CD8-positive, alpha-beta memory T cell (primary cell): ENCODE data around the gene DPP6. TPM values are rescaled to one million over a fixed set of nuclear protein-coding genes. Genes with fewer than 3 reads are reported as not detected.
A peak's percentile ranks its signal among the peaks of the same experiment; 100 is the strongest.

Experiments used
- CTCF ChIA-PET: fragments of 350-600 bp; sonication (Branson Sonifier 250); formaldehyde crosslinking; loops from one replicate; lab custom pipeline; 2021; ENCODE audit warnings: antibody characterized with exemption; lab: Charles Lee
- POLR2A ChIA-PET: fragments of 350-600 bp; sonication (Branson Sonifier 250); formaldehyde crosslinking; loops from one replicate; lab custom pipeline; 2021; ENCODE audit warnings: antibody characterized with exemption; lab: Charles Lee
- DNase-seq, 5 donors: peaks; one replicate each; pipeline versions ENCODE4 v3.0.0 to v3.0.0-alpha.2; 2020 to 2022; ENCODE audit warnings: mixed read lengths in 1 of 5
- H3K27ac ChIP-seq: one replicate; pipeline ENCODE4 v1.7.0; 2013; ENCODE audit warnings: low read depth, mild to moderate bottlenecking, low read length, moderate library complexity
- H3K27me3 ChIP-seq: 2 replicates; pipeline ENCODE4 v1.7.0; 2013; ENCODE audit warnings: low read length, mild to moderate bottlenecking; ENCODE audit not compliant: insufficient read depth, poor library complexity, severe bottlenecking
- H3K36me3 ChIP-seq: 2 replicates; pipeline ENCODE4 v1.7.0; 2013; ENCODE audit warnings: mild to moderate bottlenecking, low read length, moderate library complexity; ENCODE audit not compliant: insufficient read depth
- H3K4me1 ChIP-seq: 2 replicates; pipeline ENCODE4 v1.7.0; 2013; ENCODE audit warnings: mild to moderate bottlenecking, low read length, moderate library complexity; ENCODE audit not compliant: insufficient read depth
- H3K4me3 ChIP-seq: 2 replicates; pipeline ENCODE4 v1.7.0; 2013; ENCODE audit warnings: mild to moderate bottlenecking, low read length
- H3K9me3 ChIP-seq: 2 replicates; pipeline ENCODE4 v1.7.0; 2013; ENCODE audit warnings: mild to moderate bottlenecking, low read length
- H3K27ac Mint-ChIP-seq, 8 donors: one replicate each; pipeline ENCODE4 v1.8.0; 2020 to 2021; ENCODE audit warnings: mixed read lengths in 8 of 8, mild to moderate bottlenecking in 6 of 8, inconsistent platforms in 3 of 8, moderate library complexity in 3 of 8
- H3K27me3 Mint-ChIP-seq, 2 donors: one replicate each; pipeline ENCODE4 v1.8.0; 2020 to 2021; ENCODE audit warnings: mixed read lengths in 2 of 2, mild to moderate bottlenecking in 1 of 2, moderate library complexity in 1 of 2
- H3K36me3 Mint-ChIP-seq, 3 donors: one replicate each; pipeline ENCODE4 v1.8.0; 2020 to 2021; ENCODE audit warnings: mixed read lengths in 3 of 3, inconsistent platforms in 1 of 3, mild to moderate bottlenecking in 1 of 3
- H3K4me1 Mint-ChIP-seq, 3 donors: one replicate each; pipeline ENCODE4 v1.8.0; 2020 to 2021; ENCODE audit warnings: mixed read lengths in 3 of 3, inconsistent platforms in 1 of 3, mild to moderate bottlenecking in 1 of 3
- H3K4me3 Mint-ChIP-seq, 7 donors: one replicate each; pipeline ENCODE4 v1.8.0; 2020 to 2021; ENCODE audit warnings: mixed read lengths in 7 of 7, mild to moderate bottlenecking in 6 of 7, moderate library complexity in 4 of 7, inconsistent platforms in 2 of 7
- H3K9me3 Mint-ChIP-seq, 5 donors: one replicate each; pipeline ENCODE4 v1.8.0; 2020 to 2022; ENCODE audit warnings: mixed read lengths in 5 of 5, mild to moderate bottlenecking in 3 of 5, moderate library complexity in 2 of 5, inconsistent platforms in 1 of 5
- polyA plus RNA-seq: library from polyadenylated mRNA; unstranded; fragments of 300-500 nt; fragmentation: Illumina TruSeq; gene quantifications from one replicate; pipeline ENCODE4 v1.2.3, GENCODE V29; 2021
- total RNA-seq, 2 experiments: library from RNA; stranded (reverse); gene quantifications; one replicate each; pipeline ENCODE4 v1.2.3, GENCODE V29; 2021

DPP6 gene
- total and polyA plus RNA-seq, 3 experiments from 2014 or later: not detected

DNA sequence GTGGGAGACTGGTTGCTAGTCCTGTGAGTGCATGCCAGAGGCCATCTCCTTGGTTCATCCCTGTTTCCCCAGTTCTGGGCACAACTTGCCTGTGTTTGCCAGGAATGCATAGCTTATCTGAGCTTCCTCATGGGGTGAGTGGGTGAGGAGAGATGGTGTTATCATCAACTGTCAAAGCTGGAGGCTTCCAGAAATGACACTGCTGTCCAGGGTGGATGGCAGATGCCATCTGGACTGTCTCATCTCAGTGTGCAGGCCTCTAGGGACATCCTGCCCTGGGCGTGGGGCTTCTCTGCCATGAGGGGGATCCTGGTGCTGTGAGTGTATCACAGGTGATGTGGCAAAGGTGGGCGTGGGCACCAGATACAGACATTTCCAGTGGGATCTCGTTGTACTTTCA, 328.6 kb downstream of the DPP6 start:
- H3K36me3 ChIP-seq: no peaks in the 10 kb centered on the region
- Mint-ChIP-seq H3K27me3 (no peaks in the 10 kb centered on the region), H3K4me1 (no peaks in the 10 kb centered on the region), H3K27ac (no peak overlapping the region), H3K4me3 (no peak overlapping the region), H3K9me3 (peaks cover 2 to 17% (median 7%) of the 10 kb centered on the region in 5 donors), H3K36me3 (no peaks in the 10 kb centered on the region)
- no peaks in the 10 kb centered on the region for H3K9me3 ChIP-seq
- no peak for DNase-seq
- CTCF ChIA-PET: no interaction called here
- no peaks in the 10 kb centered on the region for H3K27me3 ChIP-seq
- H3K4me3 ChIP-seq: no peak overlapping the region
- no peak overlapping the region for H3K27ac ChIP-seq
- H3K4me1 ChIP-seq: no peaks in the 10 kb centered on the region
- POLR2A ChIA-PET: no interaction called here

DNA sequence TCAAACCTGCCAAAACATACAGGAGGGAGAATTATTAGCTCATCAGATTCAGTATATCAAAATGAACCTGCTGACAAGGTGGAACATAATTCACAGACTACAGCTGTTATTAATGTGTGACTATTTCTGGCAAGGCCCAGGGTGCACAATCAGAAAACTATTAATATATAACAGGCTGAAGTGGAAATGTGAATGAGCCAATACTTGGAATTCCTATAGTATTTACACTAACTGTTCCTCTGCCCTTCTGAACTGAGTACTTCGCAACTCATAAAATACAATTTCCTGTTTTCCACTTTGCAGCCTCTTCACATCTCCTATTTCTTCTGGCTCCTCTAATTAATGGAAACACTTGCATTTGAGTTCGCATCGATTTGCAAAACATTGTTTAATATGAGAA, 330.8 kb downstream of the DPP6 start:
- no peaks in the 10 kb centered on the region for H3K36me3 ChIP-seq
- Mint-ChIP-seq H3K27ac (no peak overlapping the region), H3K4me3 (no peak overlapping the region), H3K27me3 (no peaks in the 10 kb centered on the region), H3K9me3 (peaks cover 3 to 14% (median 7%) of the 10 kb centered on the region in 5 donors), H3K36me3 (no peaks in the 10 kb centered on the region), H3K4me1 (no peaks in the 10 kb centered on the region)
- H3K27me3 ChIP-seq: no peaks in the 10 kb centered on the region
- no peak overlapping the region for H3K4me3 ChIP-seq
- POLR2A ChIA-PET: no interaction called here
- DNase-seq: no peak
- CTCF ChIA-PET: no interaction called here
- H3K9me3 ChIP-seq: no peaks in the 10 kb centered on the region
- no peak overlapping the region for H3K27ac ChIP-seq
- no peaks in the 10 kb centered on the region for H3K4me1 ChIP-seq

DNA sequence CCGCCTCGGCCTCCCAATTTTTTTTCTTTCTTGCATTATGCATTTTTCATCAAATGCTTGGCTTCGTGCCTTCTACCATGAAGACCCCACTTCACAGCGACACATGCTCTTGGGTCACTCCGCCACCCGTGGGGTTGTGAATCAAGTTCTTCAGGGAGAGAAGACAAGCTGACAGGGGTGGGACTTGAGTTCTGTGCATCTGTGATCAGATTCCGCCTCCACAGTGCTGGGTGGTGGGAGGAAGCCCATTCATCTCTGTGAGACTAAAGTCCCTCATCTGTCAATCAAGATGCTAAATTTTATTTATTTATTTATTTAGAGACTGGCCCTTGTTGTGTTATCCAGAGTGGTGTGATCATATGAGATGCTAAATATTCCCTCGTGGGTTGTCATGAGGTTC, 333.0 kb downstream of the DPP6 start:
- peaks cover 3 to 18% (median 11%) of the 10 kb centered on the region in 5 donors for H3K9me3 Mint-ChIP-seq
- no peaks in the 10 kb centered on the region for H3K9me3 ChIP-seq
- H3K27me3 ChIP-seq: no peaks in the 10 kb centered on the region
- ChIA-PET CTCF (no interaction called here), POLR2A (no interaction called here)
- H3K36me3 ChIP-seq: no peaks in the 10 kb centered on the region
- H3K27me3 Mint-ChIP-seq: no peaks in the 10 kb centered on the region
- H3K36me3 Mint-ChIP-seq: no peaks in the 10 kb centered on the region
- H3K4me3 Mint-ChIP-seq: no peak overlapping the region
- DNase-seq: no peak
- no peak overlapping the region for H3K4me3 ChIP-seq
- H3K4me1 Mint-ChIP-seq: no peaks in the 10 kb centered on the region
- H3K4me1 ChIP-seq: no peaks in the 10 kb centered on the region
- H3K27ac Mint-ChIP-seq: no peak overlapping the region
- no peak overlapping the region for H3K27ac ChIP-seq

DNA sequence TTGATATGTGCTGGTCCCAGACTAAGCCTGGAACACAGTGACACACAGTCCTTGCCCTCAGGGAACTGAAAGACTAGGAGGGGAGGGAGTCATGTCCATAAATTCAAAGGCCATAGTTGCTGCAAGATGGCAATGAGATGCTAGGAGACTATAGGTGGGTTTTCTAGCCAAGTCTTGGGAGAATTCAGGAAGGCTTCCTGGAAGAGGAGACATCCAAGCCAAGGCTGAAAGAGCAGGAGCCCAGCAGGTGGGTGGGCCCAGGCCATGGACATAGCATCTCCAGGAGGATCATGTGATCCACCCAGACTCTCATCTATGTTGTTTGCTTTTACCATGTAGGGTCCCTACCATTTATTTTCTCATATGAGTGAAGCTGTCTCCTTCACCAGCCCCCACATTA, 335.1 kb downstream of the DPP6 start:
- no peaks in the 10 kb centered on the region for H3K4me1 ChIP-seq
- Mint-ChIP-seq H3K36me3 (peaks cover 0 to 3% (median 0%) of the 10 kb centered on the region in 3 donors), H3K27me3 (no peaks in the 10 kb centered on the region), H3K9me3 (peaks cover 7 to 18% (median 11%) of the 10 kb centered on the region in 5 donors), H3K27ac (no peak overlapping the region), H3K4me1 (no peaks in the 10 kb centered on the region), H3K4me3 (no peak overlapping the region)
- no peak overlapping the region for H3K4me3 ChIP-seq
- no peaks in the 10 kb centered on the region for H3K27me3 ChIP-seq
- DNase-seq: no peak
- CTCF ChIA-PET: no interaction called here
- H3K36me3 ChIP-seq: no peaks in the 10 kb centered on the region
- H3K27ac ChIP-seq: no peak overlapping the region
- no peaks in the 10 kb centered on the region for H3K9me3 ChIP-seq
- POLR2A ChIA-PET: no interaction called here

DNA sequence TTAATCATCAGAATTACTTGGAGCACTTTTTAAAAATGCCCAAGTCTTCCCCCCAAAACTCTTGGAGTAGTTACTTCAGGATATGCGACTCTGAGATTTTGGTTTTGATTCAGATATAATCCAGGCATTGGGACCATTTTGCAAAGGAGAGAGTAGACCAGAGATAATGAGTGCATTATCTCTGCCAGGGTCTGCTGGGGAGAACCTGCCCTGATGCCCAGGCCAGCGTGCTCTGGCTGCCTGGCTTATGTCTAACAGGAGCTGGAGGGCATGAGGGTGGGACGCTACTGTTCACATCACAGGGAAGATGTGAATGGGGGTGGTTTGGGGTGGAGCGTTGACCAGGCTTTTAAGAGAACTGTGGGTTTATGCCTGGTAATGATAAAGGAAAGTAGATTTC, 336.2 kb downstream of the DPP6 start:
- no peak for DNase-seq
- Mint-ChIP-seq H3K36me3 (peaks cover 0 to 3% (median 0%) of the 10 kb centered on the region in 3 donors), H3K9me3 (peaks cover 7 to 18% (median 11%) of the 10 kb centered on the region in 5 donors), H3K27ac (no peak overlapping the region), H3K4me3 (no peak overlapping the region), H3K27me3 (no peaks in the 10 kb centered on the region), H3K4me1 (no peaks in the 10 kb centered on the region)
- Histone ChIP-seq H3K4me3 (no peak overlapping the region), H3K9me3 (no peaks in the 10 kb centered on the region), H3K27ac (no peak overlapping the region), H3K27me3 (no peaks in the 10 kb centered on the region), H3K36me3 (no peaks in the 10 kb centered on the region), H3K4me1 (no peaks in the 10 kb centered on the region)
- ChIA-PET POLR2A (no interaction called here), CTCF (no interaction called here)

DNA sequence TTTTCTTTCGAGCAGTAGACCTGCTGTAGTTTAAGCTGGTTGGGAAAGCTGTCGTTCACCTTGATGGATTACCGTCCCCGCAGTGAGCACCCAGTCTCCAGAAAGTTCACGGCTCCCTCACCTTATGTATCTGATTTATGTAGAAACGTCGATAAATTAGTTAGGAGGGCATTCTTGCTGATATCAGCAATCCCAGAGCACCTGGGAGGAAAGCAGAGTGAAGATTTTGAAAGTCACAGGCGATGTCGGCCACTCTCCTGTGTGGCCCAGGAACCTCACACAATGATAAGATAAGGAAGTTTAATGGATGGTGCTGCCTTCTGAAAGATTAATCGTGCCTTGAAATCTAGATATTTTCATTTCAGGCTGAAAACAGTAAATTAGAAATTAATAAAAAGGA, 336.8 kb downstream of the DPP6 start:
- Histone ChIP-seq H3K36me3 (no peaks in the 10 kb centered on the region), H3K27me3 (no peaks in the 10 kb centered on the region), H3K4me3 (no peak overlapping the region), H3K27ac (no peak overlapping the region), H3K4me1 (no peaks in the 10 kb centered on the region), H3K9me3 (no peaks in the 10 kb centered on the region)
- no peak for DNase-seq
- Mint-ChIP-seq H3K4me3 (no peak overlapping the region), H3K4me1 (no peaks in the 10 kb centered on the region), H3K27me3 (no peaks in the 10 kb centered on the region), H3K9me3 (peaks cover 7 to 19% (median 11%) of the 10 kb centered on the region in 5 donors), H3K36me3 (peaks cover 0 to 3% (median 0%) of the 10 kb centered on the region in 3 donors), H3K27ac (no peak overlapping the region)
- ChIA-PET CTCF (no interaction called here), POLR2A (no interaction called here)

DNA sequence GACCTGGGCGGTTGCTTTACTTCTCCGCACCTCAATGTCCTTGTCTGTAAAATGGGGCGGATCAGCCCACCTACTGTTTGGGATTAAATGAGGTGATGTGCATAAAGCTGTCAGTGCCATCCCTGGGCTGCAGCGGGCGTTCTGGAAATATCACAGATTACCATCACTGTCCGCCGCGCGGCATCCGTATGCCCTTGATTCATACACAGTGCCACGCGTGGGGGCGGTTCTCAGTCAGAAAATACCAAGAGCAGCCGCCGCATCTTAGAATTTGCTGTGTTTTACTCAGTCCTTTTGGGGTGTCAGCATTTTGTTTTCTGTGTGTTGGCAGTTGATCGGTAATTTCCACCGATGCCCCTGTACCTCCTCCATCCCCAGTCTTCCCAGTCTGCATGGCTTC, 338.8 kb downstream of the DPP6 start:
- Histone ChIP-seq H3K27ac (no peak overlapping the region), H3K9me3 (no peaks in the 10 kb centered on the region), H3K4me1 (no peaks in the 10 kb centered on the region), H3K36me3 (no peaks in the 10 kb centered on the region), H3K27me3 (no peaks in the 10 kb centered on the region), H3K4me3 (no peak overlapping the region)
- no peak overlapping the region for H3K4me3 Mint-ChIP-seq
- H3K27ac Mint-ChIP-seq: peak overlapping the region in 1 of 8 donors; percentile 61
- CTCF ChIA-PET: no interaction called here
- no peaks in the 10 kb centered on the region for H3K27me3 Mint-ChIP-seq
- no peak for DNase-seq
- peaks cover 0 to 3% (median 0%) of the 10 kb centered on the region in 3 donors for H3K36me3 Mint-ChIP-seq
- peaks cover 3 to 12% (median 8%) of the 10 kb centered on the region in 5 donors for H3K9me3 Mint-ChIP-seq
- POLR2A ChIA-PET: no interaction called here
- H3K4me1 Mint-ChIP-seq: no peaks in the 10 kb centered on the region

DNA sequence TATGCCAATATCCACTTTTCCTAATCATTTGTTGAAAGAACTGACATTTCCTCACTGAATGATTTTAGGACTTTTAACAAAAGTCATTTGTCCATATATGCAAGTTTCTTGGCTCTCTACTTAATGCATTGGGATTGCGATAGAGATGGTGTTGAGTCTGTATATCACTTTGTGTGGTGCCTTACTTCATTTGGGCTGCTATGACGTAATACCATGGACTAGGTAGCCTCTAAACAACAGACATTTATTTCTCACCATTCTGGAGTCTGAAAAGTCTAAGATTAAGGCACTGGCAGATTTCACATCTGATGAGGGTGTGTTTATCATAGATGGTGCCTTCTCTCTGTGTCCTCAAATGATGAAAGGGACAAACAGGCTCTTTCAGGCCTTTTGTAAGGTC, 342.6 kb downstream of the DPP6 start:
- no peak overlapping the region for H3K27ac Mint-ChIP-seq
- DNase-seq: no peak
- no peak overlapping the region for H3K4me3 Mint-ChIP-seq
- Histone ChIP-seq H3K27ac (no peak overlapping the region), H3K4me3 (no peak overlapping the region), H3K4me1 (no peaks in the 10 kb centered on the region), H3K9me3 (no peaks in the 10 kb centered on the region), H3K27me3 (no peaks in the 10 kb centered on the region), H3K36me3 (no peaks in the 10 kb centered on the region)
- H3K4me1 Mint-ChIP-seq: no peaks in the 10 kb centered on the region
- POLR2A ChIA-PET: no interaction called here
- no peaks in the 10 kb centered on the region for H3K27me3 Mint-ChIP-seq
- H3K36me3 Mint-ChIP-seq: peaks cover 0 to 3% (median 0%) of the 10 kb centered on the region in 3 donors
- CTCF ChIA-PET: no interaction called here
- H3K9me3 Mint-ChIP-seq: peaks cover 3 to 9% (median 8%) of the 10 kb centered on the region in 5 donors

DNA sequence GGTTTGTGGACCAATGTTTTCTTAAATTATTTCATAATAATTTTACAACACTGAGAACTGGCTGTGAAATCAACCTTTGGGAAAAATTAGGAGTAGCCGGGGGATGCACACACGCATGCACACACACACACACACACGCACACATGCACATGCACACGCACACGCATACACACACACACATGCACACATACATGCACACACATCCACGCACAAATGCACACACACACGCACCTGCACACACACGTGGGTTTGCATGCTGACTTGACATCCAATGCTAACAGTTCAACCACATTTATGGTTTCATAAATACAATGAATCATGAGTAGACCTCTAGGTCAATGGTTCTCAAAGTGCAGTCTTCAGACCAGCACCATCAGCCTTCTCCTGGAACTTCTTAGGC, 354.1 kb downstream of the DPP6 start:
- no peaks in the 10 kb centered on the region for H3K36me3 ChIP-seq
- H3K27me3 ChIP-seq: no peaks in the 10 kb centered on the region
- CTCF ChIA-PET: no interaction called here
- H3K4me3 Mint-ChIP-seq: no peak overlapping the region
- no peak overlapping the region for H3K27ac Mint-ChIP-seq
- H3K4me1 Mint-ChIP-seq: no peaks in the 10 kb centered on the region
- H3K9me3 Mint-ChIP-seq: peaks cover 0 to 9% (median 2%) of the 10 kb centered on the region in 5 donors
- POLR2A ChIA-PET: no interaction called here
- no peaks in the 10 kb centered on the region for H3K27me3 Mint-ChIP-seq
- H3K4me1 ChIP-seq: no peaks in the 10 kb centered on the region
- H3K4me3 ChIP-seq: no peak overlapping the region
- no peaks in the 10 kb centered on the region for H3K9me3 ChIP-seq
- no peaks in the 10 kb centered on the region for H3K36me3 Mint-ChIP-seq
- H3K27ac ChIP-seq: no peak overlapping the region
- no peak for DNase-seq
